HepG2 (cell line): ENCODE results near the gene CBFA2T2. TPM values are rescaled to one million over a fixed set of nuclear protein-coding genes. Genes with fewer than 3 reads are reported as not detected.
A peak's percentile ranks its signal among the peaks of the same experiment; 100 is the strongest.

Source experiments
- ATAC-seq: fragments of 200-7000 bp; cut with Tn5 transposase; 3 replicates; pipeline ENCODE4 v1.9.1; 2020; ENCODE audit warnings: mild to moderate bottlenecking, moderate library complexity
- BruUV-seq: library from RNA; stranded (reverse); fragments of 400-500 nt; replicated peaks from 2 replicates; lab custom pipeline; 2021; lab: Mats Ljungman, UMichigan
- CTCF ChIA-PET: fragments of 300-600 bp; formaldehyde crosslinking; extraction: SDS; loops from one replicate; lab custom pipeline; 2021; ENCODE audit warnings: low total read pairs, inconsistent platforms, low intra/inter-chr PET ratio; lab: Yijun Ruan, JAX
- POLR2A ChIA-PET: fragments of 350-600 bp; sonication (Branson Sonifier 250); formaldehyde crosslinking; loops from one replicate; lab custom pipeline; 2020; ENCODE audit warnings: antibody characterized with exemption, inconsistent platforms; lab: Yijun Ruan, JAX
- DNase-seq: peaks from one replicate; pipeline ENCODE4 v3.0.0-alpha.2; 2015; ENCODE audit warnings: low spot score
- FAIRE-seq: peaks from 3 replicates; lab custom pipeline; 2011; peaks lifted over from hg19 to GRCh38; lab: Jason Lieb, UNC
- H2AFZ ChIP-seq: one replicate; pipeline ENCODE4 v1.6.1; 2011; ENCODE audit warnings: low read length, inconsistent platforms
- H3K27ac ChIP-seq: fragments of 300-600 bp; 3 replicates; pipeline ENCODE4 v1.8.0; 2011; ENCODE audit warnings: mixed run types, mild to moderate bottlenecking, mixed read lengths, low read length, inconsistent platforms; ENCODE audit not compliant: insufficient read depth; ENCODE audit errors: extremely low read length
- H3K27me3 ChIP-seq, 2 experiments: fragments of 200-600 bp in 1 of 2; 2 replicates in 1 of 2; 3 replicates in 1 of 2; pipeline versions ENCODE4 v1.6.0 to v1.8.0; 2011; ENCODE audit warnings: low read length in 2 of 2, mild to moderate bottlenecking in 2 of 2, moderate library complexity in 2 of 2, inconsistent platforms in 1 of 2; ENCODE audit not compliant: insufficient read depth in 2 of 2, control insufficient read depth in 1 of 2
- H3K36me3 ChIP-seq, 2 experiments: fragments of 200-600 bp in 1 of 2; replicated peaks in 1 of 2; 2 replicates in 1 of 2; 3 replicates in 1 of 2; pipeline versions ENCODE4 v1.5.1 to v1.8.0; 2011; ENCODE audit warnings: low read length in 2 of 2, inconsistent platforms in 1 of 2; ENCODE audit not compliant: insufficient read depth in 2 of 2, control insufficient read depth in 1 of 2
- H3K4me1 ChIP-seq: 2 replicates; pipeline ENCODE4 v1.5.1; 2012; ENCODE audit warnings: low read length, inconsistent platforms; ENCODE audit not compliant: insufficient read depth
- H3K4me2 ChIP-seq: 2 replicates; pipeline ENCODE4 v1.6.0; 2011; ENCODE audit warnings: low read depth, low read length, inconsistent platforms
- H3K4me3 ChIP-seq, 3 experiments: fragments of 200-600 bp in 1 of 3; sonication (generic), shearing (Covaris generic) in 1 of 3; replicated peaks in 1 of 3; 2 replicates each; pipeline ENCODE4 v1.5.1; 2011 to 2016; ENCODE audit warnings: low read length in 3 of 3, inconsistent platforms in 2 of 3, low read depth in 2 of 3, mild to moderate bottlenecking in 2 of 3, control low read depth in 1 of 3, mixed read lengths in 1 of 3; ENCODE audit not compliant: insufficient read depth in 1 of 3
- H3K79me2 ChIP-seq: one replicate; pipeline ENCODE4 v1.6.1; 2011; ENCODE audit warnings: low read length, inconsistent platforms; ENCODE audit not compliant: insufficient read depth
- H3K9ac ChIP-seq: 2 replicates; pipeline ENCODE4 v1.6.0; 2011; ENCODE audit warnings: mild to moderate bottlenecking, low read depth, low read length, inconsistent platforms; ENCODE audit not compliant: insufficient read depth
- H3K9me3 ChIP-seq: 2 replicates; pipeline ENCODE4 v1.5.1; 2012; ENCODE audit warnings: mild to moderate bottlenecking, low read length
- H4K20me1 ChIP-seq: 2 replicates; pipeline ENCODE4 v1.6.0; 2011; ENCODE audit warnings: inconsistent platforms, mild to moderate bottlenecking, low read length, moderate library complexity; ENCODE audit not compliant: insufficient read depth
- HIC2 ChIP-seq: sonication (generic); formaldehyde crosslinking; IDR thresholded peaks from 2 replicates; pipeline ENCODE4 v1.9.0; 2022; ENCODE audit warnings: low read depth, missing genetic modification reagents
- MYC ChIP-seq: sonication (generic); formaldehyde crosslinking; IDR thresholded peaks from 2 replicates; pipeline ENCODE4 v1.9.0; 2021; ENCODE audit warnings: missing genetic modification reagents, borderline replicate concordance
- RNF2 ChIP-seq: fragments of 450-650 bp; conservative IDR thresholded peaks from 2 replicates; pipeline ENCODE4 v1.6.1; 2016; ENCODE audit warnings: low read depth
- SAFB2 ChIP-seq: sonication (generic); formaldehyde crosslinking; IDR thresholded peaks from 2 replicates; pipeline ENCODE4 v1.5.1; 2020; ENCODE audit warnings: missing genetic modification reagents, low read depth, mild to moderate bottlenecking, borderline replicate concordance
- SNAPC5 ChIP-seq: sonication (generic); formaldehyde crosslinking; IDR thresholded peaks from 2 replicates; pipeline ENCODE4 v1.8.1; 2023; ENCODE audit warnings: mild to moderate bottlenecking, missing genetic modification reagents, borderline replicate concordance
- SRF ChIP-seq: IDR thresholded peaks from 2 replicates; pipeline ENCODE4 v1.6.1; 2011; ENCODE audit warnings: mild to moderate bottlenecking, low read depth, low read length, moderate library complexity
- ZBTB38 ChIP-seq: sonication (generic); formaldehyde crosslinking; IDR thresholded peaks from 2 replicates; pipeline ENCODE4 v1.5.1; 2020; ENCODE audit warnings: mild to moderate bottlenecking, missing genetic modification reagents
- ZKSCAN5 ChIP-seq: sonication (generic); formaldehyde crosslinking; IDR thresholded peaks from 2 replicates; pipeline ENCODE4 v1.5.1; 2020; ENCODE audit warnings: mild to moderate bottlenecking, missing genetic modification reagents
- ZNF407 ChIP-seq: sonication (generic); formaldehyde crosslinking; IDR thresholded peaks from one replicate; pipeline ENCODE4 v1.5.1; 2020; ENCODE audit warnings: mild to moderate bottlenecking, missing genetic modification reagents; ENCODE audit errors: not compliant biosample characterization
- ZNF431 ChIP-seq: sonication (generic); formaldehyde crosslinking; IDR thresholded peaks from 2 replicates; pipeline ENCODE4 v1.9.0; 2022; ENCODE audit warnings: missing genetic modification reagents, low read depth, mild to moderate bottlenecking, borderline replicate concordance
- ZNF556 ChIP-seq: sonication (generic); formaldehyde crosslinking; IDR thresholded peaks from 2 replicates; pipeline ENCODE4 v1.4.0; 2020; ENCODE audit warnings: mild to moderate bottlenecking, missing genetic modification reagents, borderline replicate concordance
- ZNF780A ChIP-seq: sonication (generic); formaldehyde crosslinking; IDR thresholded peaks from 2 replicates; pipeline ENCODE4 v1.8.0; 2022; ENCODE audit warnings: mild to moderate bottlenecking, missing genetic modification reagents, moderate library complexity
- WGBS: methylation state at CpG from one replicate; pipeline ENCODE4 v1.1.6; 2017; ENCODE audit warnings: low lambda C conversion rate; 5-methylcytosine and 5-hydroxymethylcytosine counted together
- in situ Hi-C: cut with HindIII; loops from 2 replicates; pipeline ENCODE4 v1.10.0; 2017; ENCODE audit warnings: low pct_unique_long_range_greater_than_20kb; ENCODE audit not compliant: extremely low pct_ligation_motif_present
- intact Hi-C: fragments of 100-400 bp; cut with micrococcal nuclease; formaldehyde crosslinking; loops from one replicate; pipeline ENCODE4 v1.10.0; 2022; ENCODE audit not compliant: unreplicated experiment
- polyA plus RNA-seq, 8 experiments: library from polyadenylated mRNA; depleted of rRNA in 3 of 8; stranded (reverse) in 7 of 8; unstranded in 1 of 8; fragments of >200 nt; fragmentation: Illumina TruSeq in 4 of 8; extraction: Trizol in 4 of 8; gene quantifications; 2 replicates each; pipeline versions ENCODE4 v1.2.1 to v1.2.3, GENCODE V29; 2011 to 2016; ENCODE audit warnings: low read depth in 4 of 8, missing spikeins in 1 of 8, mixed read lengths in 1 of 8; ENCODE audit not compliant: insufficient read depth in 1 of 8
- total RNA-seq, 5 experiments: library from RNA; depleted of rRNA; stranded (reverse); fragments of >200 nt; fragmentation: Illumina TruSeq; extraction: Trizol; gene quantifications; 2 replicates each; pipeline ENCODE4 v1.2.3, GENCODE V29; 2016; ENCODE audit warnings: low read depth in 1 of 5

The CBFA2T2 gene
- total and polyA plus RNA-seq, 2 of the 13 experiments (the other 11 are each of a cell fraction or from before 2014, with no cell fraction given): 6.3 to 21.2 TPM

- Histone ChIP-seq H3K79me2 (peaks cover 24% of the 10 kb centered on the region), H3K4me2 (peak overlapping the region; percentile 83), H3K4me1 (peaks cover 51% of the 10 kb centered on the region), H3K4me3 (peak overlapping the region; percentile 81 to 96 (median 96)), H3K9me3 (no peaks in the 10 kb centered on the region), H3K27me3 (peaks cover 0 to 3% of the 10 kb centered on the region in 2 experiments; a peak in 1 of 5 replicates), H3K9ac (peak overlapping the region; percentile 94), H4K20me1 (0 out of 2 replicates have a peak, but pooled peaks cover 3% of the 10 kb centered on the region), H2AFZ (no peak overlapping the region), H3K36me3 (peaks cover 17 to 48% of the 10 kb centered on the region in 2 experiments), H3K27ac (peak overlapping the region; percentile 81)
- in situ Hi-C loops: no loop called here
- WGBS: 48% methylated on average over 17 of the region's 17 CpGs
- BruUV-seq: no TSS peak
- intact Hi-C loops: loop anchor here (5.0 kb wide), 2 partner anchors 60 to 325 kb away; partner anchors contain the start of gene ZNF341
- peak; percentile 1; the same call in 1 of the 3 replicates for ATAC-seq
- DNase-seq: no peak
- POLR2A ChIA-PET: interaction anchor here (0.9 to 2.4 kb wide), 5 partner anchors 9 to 229 kb away, joined by 3 to 16 read pairs (median 3); partner anchors contain the start of genes CBFA2T2 and SNTA1
- peak; percentile 18 for FAIRE-seq
- CTCF ChIA-PET: interaction anchor here (0.6 kb wide), 1 partner anchor 61 kb away, joined by 3 read pairs; no protein-coding TSS in a partner anchor
- TF ChIP-seq ZNF431 (CRISPR knock-in tag): 0 out of 2 replicates have a peak, but pooled peaks have one; percentile 44
- TF ChIP-seq ZBTB38: peak; percentile 55; the same call in 1 of the 2 replicates
- no peak for TF ChIP-seq SNAPC5 (CRISPR knock-in tag)
- TF ChIP-seq ZNF407: peak; percentile 50
- 0 out of 2 replicates have a peak, but pooled peaks have one; percentile 32 for TF ChIP-seq MYC
- TF ChIP-seq SRF: no peak
- TF ChIP-seq RNF2: no peak
- TF ChIP-seq ZKSCAN5: 0 out of 2 replicates have a peak, but pooled peaks have one; percentile 48
- 0 out of 2 replicates have a peak, but pooled peaks have one; percentile 42 for TF ChIP-seq HIC2 (CRISPR knock-in tag)
- 0 out of 2 replicates have a peak, but pooled peaks have one; percentile 19 for TF ChIP-seq ZNF556 (CRISPR knock-in tag)
- TF ChIP-seq SAFB2 (CRISPR knock-in tag): 0 out of 2 replicates have a peak, but pooled peaks have one; percentile 2
- no peak for TF ChIP-seq ZNF780A
Observed at GRCh38 chr20:33672426-33673113, 182.7 kb downstream of the CBFA2T2 start.
